ENCODE data around the gene MYL5.

DNA sequence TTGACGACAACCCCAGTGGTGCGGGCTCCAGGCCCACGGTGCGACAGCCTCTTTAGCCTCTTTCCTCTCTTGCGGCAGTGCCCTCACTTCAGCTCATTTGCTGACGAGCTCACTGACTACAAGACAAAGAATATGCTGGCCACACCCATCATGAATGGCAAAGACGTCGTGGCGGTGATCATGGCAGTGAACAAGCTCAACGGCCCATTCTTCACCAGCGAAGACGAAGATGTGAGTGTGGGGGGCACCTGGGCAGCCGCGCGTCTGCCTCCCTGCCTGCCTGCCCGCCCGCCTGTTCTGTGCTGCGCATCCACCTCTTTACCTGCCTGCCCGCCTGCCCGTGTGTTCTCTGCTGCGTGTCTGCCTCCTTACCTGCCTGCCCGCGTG is 39.8 kb upstream of the MYL5 start:
- TF ChIP-seq POLR2AphosphoS5 (IDR thresholded peaks at IDR 0.05; ENCODE audit: borderline replicate concordance, low read depth, low read length) = no peak
- TF ChIP-seq EZH2 (IDR thresholded peaks at IDR 0.05) = no peak

Data from SK-N-MC (cell line).